GM12892 (cell line): Measurements from ENCODE around the gene RPGRIP1L.

Experiments
- POLR2A ChIP-seq: IDR thresholded peaks from 2 replicates; pipeline ENCODE4 v1.6.1; 2011; ENCODE audit warnings: low read depth, low read length, control low read depth
- TAF1 ChIP-seq: IDR thresholded peaks from 2 replicates; pipeline ENCODE4 v1.6.1; 2011; ENCODE audit warnings: low read depth, mild to moderate bottlenecking, control low read depth, low read length, borderline replicate concordance

- no peak for TF ChIP-seq TAF1
- TF ChIP-seq POLR2A, result no peak
Observed at GRCh38 chr16:53708490-53708889, 4.8 kb upstream of the RPGRIP1L start.
